ENCODE measurements around the gene PDE8B.

PDE8B gene

GRCh38 chr5:77312413-77312812 is 101.9 kb downstream of the PDE8B start:
- H3K4me1 ChIP-seq (ENCODE audit: insufficient read depth, low read length, severe bottlenecking), result no peaks in the 10 kb centered on the region
- H3K4me3 ChIP-seq (ENCODE audit: low read depth, low read length, poor library complexity, severe bottlenecking), result no peak overlapping the region
- H4K20me1 ChIP-seq (ENCODE audit: insufficient read depth, low read length), result no peaks in the 10 kb centered on the region
- no peak overlapping the region for H3K27ac ChIP-seq (ENCODE audit: low read depth, low read length, poor library complexity, severe bottlenecking)
- H3K9ac ChIP-seq (ENCODE audit: low read length), result no peak overlapping the region
- H3K4me2 ChIP-seq (ENCODE audit: low read length), result no peak overlapping the region
- H3F3A ChIP-seq (ENCODE audit: insufficient read depth, low read length), result no peaks in the 10 kb centered on the region
- H3K36me3 ChIP-seq (ENCODE audit: insufficient read depth, low read length), result no peaks in the 10 kb centered on the region
- no peaks in the 10 kb centered on the region for H3K9me3 ChIP-seq (ENCODE audit: low read length)
- TF ChIP-seq CTCF (IDR thresholded peaks at IDR 0.05; ENCODE audit: low read length), result no peak
- TF ChIP-seq EZH2 (IDR thresholded peaks at IDR 0.05; ENCODE audit: borderline replicate concordance, low read length), result no peak
- no peaks in the 10 kb centered on the region for H3K79me2 ChIP-seq (ENCODE audit: insufficient read depth, low read length)
- H2AFZ ChIP-seq (ENCODE audit: low read length), result no peak overlapping the region
- H3K27me3 ChIP-seq (ENCODE audit: insufficient read depth, low read length), result no peaks in the 10 kb centered on the region
- no peaks in the 10 kb centered on the region for H3K9me2 ChIP-seq (ENCODE audit: low read depth, low read length)

GRCh38 chr5:77316871-77317661 is 106.6 kb downstream of the PDE8B start:
- Histone ChIP-seq H3F3A (ENCODE audit: insufficient read depth, low read length) (no peaks in the 10 kb centered on the region), H3K79me2 (ENCODE audit: insufficient read depth, low read length) (no peaks in the 10 kb centered on the region), H3K27ac (ENCODE audit: low read depth, low read length, poor library complexity, severe bottlenecking) (no peak overlapping the region), H3K9me2 (ENCODE audit: low read depth, low read length) (no peaks in the 10 kb centered on the region), H3K27me3 (ENCODE audit: insufficient read depth, low read length) (no peaks in the 10 kb centered on the region), H3K9ac (ENCODE audit: low read length) (no peak overlapping the region), H3K9me3 (ENCODE audit: low read length) (no peaks in the 10 kb centered on the region), H3K4me3 (ENCODE audit: low read depth, low read length, poor library complexity, severe bottlenecking) (no peak overlapping the region), H3K4me2 (ENCODE audit: low read length) (no peak overlapping the region), H3K36me3 (ENCODE audit: insufficient read depth, low read length) (no peaks in the 10 kb centered on the region), H3K4me1 (ENCODE audit: insufficient read depth, low read length, severe bottlenecking) (no peaks in the 10 kb centered on the region), H4K20me1 (ENCODE audit: insufficient read depth, low read length) (no peaks in the 10 kb centered on the region), H2AFZ (ENCODE audit: low read length) (no peak overlapping the region)
- TF ChIP-seq EZH2 (IDR thresholded peaks at IDR 0.05; ENCODE audit: borderline replicate concordance, low read length) (no peak), CTCF (IDR thresholded peaks at IDR 0.05; ENCODE audit: low read length) (no peak)

GRCh38 chr5:77318060-77318459 is 107.6 kb downstream of the PDE8B start:
- H4K20me1 ChIP-seq (ENCODE audit: insufficient read depth, low read length), result no peaks in the 10 kb centered on the region

More at GRCh38 chr5:77318060-77318459, 107.6 kb downstream of the PDE8B start:
- TF ChIP-seq EZH2 (IDR thresholded peaks at IDR 0.05; ENCODE audit: borderline replicate concordance, low read length), result no peak
- TF ChIP-seq CTCF (IDR thresholded peaks at IDR 0.05; ENCODE audit: low read length), result no peak
- Histone ChIP-seq H3F3A (ENCODE audit: insufficient read depth, low read length) (no peaks in the 10 kb centered on the region), H3K79me2 (ENCODE audit: insufficient read depth, low read length) (no peaks in the 10 kb centered on the region), H3K27me3 (ENCODE audit: insufficient read depth, low read length) (no peaks in the 10 kb centered on the region), H3K9me3 (ENCODE audit: low read length) (no peaks in the 10 kb centered on the region), H3K4me1 (ENCODE audit: insufficient read depth, low read length, severe bottlenecking) (no peaks in the 10 kb centered on the region), H3K36me3 (ENCODE audit: insufficient read depth, low read length) (no peaks in the 10 kb centered on the region), H3K9me2 (ENCODE audit: low read depth, low read length) (no peaks in the 10 kb centered on the region), H3K9ac (ENCODE audit: low read length) (no peak overlapping the region), H2AFZ (ENCODE audit: low read length) (no peak overlapping the region), H3K4me3 (ENCODE audit: low read depth, low read length, poor library complexity, severe bottlenecking) (no peak overlapping the region), H3K4me2 (ENCODE audit: low read length) (no peak overlapping the region), H3K27ac (ENCODE audit: low read depth, low read length, poor library complexity, severe bottlenecking) (no peak overlapping the region)
